ENCODE measurements around the gene MMP8. TPM values are rescaled to one million over a fixed set of nuclear protein-coding genes. Genes with fewer than 3 reads are reported as not detected.

Gene MMP8
- total RNA-seq, 1 experiment from 2014 or later, result 0.03 TPM

DNA sequence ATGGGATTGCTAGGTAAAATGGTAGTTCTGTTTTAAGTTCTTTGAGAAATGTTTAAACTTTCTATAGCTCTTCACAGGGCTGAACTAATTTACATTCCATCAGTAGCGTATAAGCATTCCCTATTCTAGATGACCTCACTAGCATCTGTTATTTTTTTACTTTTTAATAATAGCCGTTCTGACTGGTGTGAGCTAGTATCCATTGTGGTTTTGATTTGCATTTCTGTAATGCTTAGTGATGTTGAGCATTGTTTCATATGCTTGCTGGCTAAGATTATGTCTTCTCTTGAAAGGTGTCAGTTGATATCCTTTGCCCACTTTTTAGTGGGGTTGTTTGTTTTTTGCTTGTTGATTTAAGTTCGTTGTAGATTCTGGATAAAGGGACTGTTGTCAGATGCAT is 55.1 kb downstream of the MMP8 start:
- no peak for DNase-seq (ENCODE audit: low spot score)
- in situ Hi-C loops (cut with HindIII; ENCODE audit: low sequenced_read_pairs), result no loop called here

- DNase-seq (ENCODE audit: low spot score), result peak; percentile 8
- in situ Hi-C loops (cut with HindIII; ENCODE audit: low sequenced_read_pairs), result no loop called here
These were observed 58.3 kb downstream of the MMP8 start for GRCh38 chr11:102666331-102666957.

DNA sequence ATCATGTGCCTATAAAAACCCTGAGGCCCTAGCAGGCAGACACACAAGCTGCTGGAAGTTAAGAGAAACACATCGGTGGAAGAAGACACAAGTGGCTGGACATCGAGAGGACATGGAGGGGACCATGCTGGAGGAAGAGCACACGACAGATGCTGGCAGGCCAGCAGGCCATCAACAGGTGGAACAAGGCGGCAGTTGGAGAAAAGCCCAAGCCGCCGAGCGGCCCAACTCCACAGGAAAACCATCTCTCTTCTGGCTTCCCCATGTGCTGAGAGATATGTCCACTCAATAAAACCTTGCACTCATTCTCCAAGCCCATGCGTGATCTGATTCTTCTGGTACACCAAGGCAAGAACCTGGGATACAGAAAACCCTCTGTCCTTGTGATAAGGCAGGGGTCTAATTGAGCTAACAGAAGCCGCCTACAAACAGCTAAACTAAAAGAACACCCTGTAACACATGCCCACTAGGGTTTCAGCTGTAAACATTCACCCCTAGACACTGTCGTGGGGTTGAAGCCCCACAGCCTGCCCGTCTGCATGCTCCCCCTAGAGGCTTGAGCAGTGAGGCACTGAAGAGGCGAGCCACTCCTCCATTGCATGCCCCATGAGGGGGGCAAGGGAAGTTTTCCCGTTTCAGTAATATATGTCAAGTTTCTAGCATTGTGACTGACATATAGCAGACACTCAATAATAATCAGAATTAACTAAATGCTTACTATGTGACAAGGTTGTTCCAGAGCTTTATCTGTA is 60.6 kb downstream of the MMP8 start:
- DNase-seq (ENCODE audit: low spot score), result no peak
- in situ Hi-C loops (cut with HindIII; ENCODE audit: low sequenced_read_pairs), result no loop called here

GRCh38 chr11:102662607-102663006 is 62.1 kb downstream of the MMP8 start:
- DNase-seq (ENCODE audit: low spot score), result no peak

More at GRCh38 chr11:102662607-102663006, 62.1 kb downstream of the MMP8 start:
- in situ Hi-C loops (cut with HindIII; ENCODE audit: low sequenced_read_pairs), result no loop called here

Other genes with a start within 250 kb of the MMP8 start
- gene MMP7, start 194.2 kb downstream of the MMP8 start, total RNA-seq (2014; rRNA removed; shearing (Covaris generic)), result not detected in 2 replicates
- gene MMP20, start 99.6 kb downstream of the MMP8 start, total RNA-seq (2014; rRNA removed; shearing (Covaris generic)), result not detected in 2 replicates
- not detected in 2 replicates for gene MMP27, start 19.2 kb downstream of the MMP8 start, total RNA-seq (2014; rRNA removed; shearing (Covaris generic))
- 42.3 and 45.3 TPM in 2 replicates for gene MMP10, start 55.7 kb upstream of the MMP8 start, total RNA-seq (2014; rRNA removed; shearing (Covaris generic))
- gene MMP1, start 73.2 kb upstream of the MMP8 start, total RNA-seq (2014; rRNA removed; shearing (Covaris generic)), result 17.7 and 21.5 TPM in 2 replicates
- gene MMP3, start 118.7 kb upstream of the MMP8 start, total RNA-seq (2014; rRNA removed; shearing (Covaris generic)), result not detected in 2 replicates
- not detected in 2 replicates for gene MMP12, start 150.0 kb upstream of the MMP8 start, total RNA-seq (2014; rRNA removed; shearing (Covaris generic))
- not detected in 2 replicates for gene MMP13, start 230.8 kb upstream of the MMP8 start, total RNA-seq (2014; rRNA removed; shearing (Covaris generic))